HepG2 (cell line): ENCODE results near the gene PIK3R5. TPM values are rescaled to one million over a fixed set of nuclear protein-coding genes. Genes with fewer than 3 reads are reported as not detected.

Experiments
- ATAC-seq: fragments of 200-7000 bp; cut with Tn5 transposase; 3 replicates; pipeline ENCODE4 v1.9.1; 2020; ENCODE audit warnings: mild to moderate bottlenecking, moderate library complexity
- BruUV-seq: library from RNA; stranded (reverse); fragments of 400-500 nt; replicated peaks from 2 replicates; lab custom pipeline; 2021; lab: Mats Ljungman, UMichigan
- CTCF ChIA-PET: fragments of 300-600 bp; formaldehyde crosslinking; extraction: SDS; loops from one replicate; lab custom pipeline; 2021; ENCODE audit warnings: low total read pairs, inconsistent platforms, low intra/inter-chr PET ratio; lab: Yijun Ruan, JAX
- POLR2A ChIA-PET: fragments of 350-600 bp; sonication (Branson Sonifier 250); formaldehyde crosslinking; loops from one replicate; lab custom pipeline; 2020; ENCODE audit warnings: antibody characterized with exemption, inconsistent platforms; lab: Yijun Ruan, JAX
- DNase-seq: peaks from one replicate; pipeline ENCODE4 v3.0.0-alpha.2; 2015; ENCODE audit warnings: low spot score
- FAIRE-seq: peaks from 3 replicates; lab custom pipeline; 2011; peaks lifted over from hg19 to GRCh38; lab: Jason Lieb, UNC
- H2AFZ ChIP-seq: one replicate; pipeline ENCODE4 v1.6.1; 2011; ENCODE audit warnings: low read length, inconsistent platforms
- H3K27ac ChIP-seq: fragments of 300-600 bp; 3 replicates; pipeline ENCODE4 v1.8.0; 2011; ENCODE audit warnings: mixed run types, mild to moderate bottlenecking, mixed read lengths, low read length, inconsistent platforms; ENCODE audit not compliant: insufficient read depth; ENCODE audit errors: extremely low read length
- H3K27me3 ChIP-seq, 2 experiments: fragments of 200-600 bp in 1 of 2; 2 replicates in 1 of 2; 3 replicates in 1 of 2; pipeline versions ENCODE4 v1.6.0 to v1.8.0; 2011; ENCODE audit warnings: low read length in 2 of 2, mild to moderate bottlenecking in 2 of 2, moderate library complexity in 2 of 2, inconsistent platforms in 1 of 2; ENCODE audit not compliant: insufficient read depth in 2 of 2, control insufficient read depth in 1 of 2
- H3K36me3 ChIP-seq, 2 experiments: fragments of 200-600 bp in 1 of 2; replicated peaks in 1 of 2; 2 replicates in 1 of 2; 3 replicates in 1 of 2; pipeline versions ENCODE4 v1.5.1 to v1.8.0; 2011; ENCODE audit warnings: low read length in 2 of 2, inconsistent platforms in 1 of 2; ENCODE audit not compliant: insufficient read depth in 2 of 2, control insufficient read depth in 1 of 2
- H3K4me1 ChIP-seq: 2 replicates; pipeline ENCODE4 v1.5.1; 2012; ENCODE audit warnings: low read length, inconsistent platforms; ENCODE audit not compliant: insufficient read depth
- H3K4me2 ChIP-seq: 2 replicates; pipeline ENCODE4 v1.6.0; 2011; ENCODE audit warnings: low read depth, low read length, inconsistent platforms
- H3K4me3 ChIP-seq, 3 experiments: fragments of 200-600 bp in 1 of 3; sonication (generic), shearing (Covaris generic) in 1 of 3; replicated peaks in 1 of 3; 2 replicates each; pipeline ENCODE4 v1.5.1; 2011 to 2016; ENCODE audit warnings: low read length in 3 of 3, inconsistent platforms in 2 of 3, low read depth in 2 of 3, mild to moderate bottlenecking in 2 of 3, control low read depth in 1 of 3, mixed read lengths in 1 of 3; ENCODE audit not compliant: insufficient read depth in 1 of 3
- H3K79me2 ChIP-seq: one replicate; pipeline ENCODE4 v1.6.1; 2011; ENCODE audit warnings: low read length, inconsistent platforms; ENCODE audit not compliant: insufficient read depth
- H3K9ac ChIP-seq: 2 replicates; pipeline ENCODE4 v1.6.0; 2011; ENCODE audit warnings: mild to moderate bottlenecking, low read depth, low read length, inconsistent platforms; ENCODE audit not compliant: insufficient read depth
- H3K9me3 ChIP-seq: 2 replicates; pipeline ENCODE4 v1.5.1; 2012; ENCODE audit warnings: mild to moderate bottlenecking, low read length
- H4K20me1 ChIP-seq: 2 replicates; pipeline ENCODE4 v1.6.0; 2011; ENCODE audit warnings: inconsistent platforms, mild to moderate bottlenecking, low read length, moderate library complexity; ENCODE audit not compliant: insufficient read depth
- CCAR2 ChIP-seq: fragments of 200-400 bp; formaldehyde crosslinking; optimal IDR thresholded peaks from 2 replicates; pipeline ENCODE3; 2018; ENCODE audit warnings: low read depth, mild to moderate bottlenecking, low read length, moderate library complexity
- DMAP1 ChIP-seq: IDR thresholded peaks from 2 replicates; pipeline ENCODE4 v1.6.1; 2016
- GABPA ChIP-seq, 2 experiments: IDR thresholded peaks; 2 replicates each; pipeline ENCODE4 v1.6.1; 2011 to 2016; ENCODE audit warnings: low read depth in 2 of 2, low read length in 1 of 2, missing biosample characterization in 1 of 2, missing genetic modification characterization in 1 of 2
- KLF13 ChIP-seq: sonication (generic); formaldehyde crosslinking; IDR thresholded peaks from 2 replicates; pipeline ENCODE4 v1.4.0; 2020; ENCODE audit warnings: mild to moderate bottlenecking, missing genetic modification reagents
- MTA3 ChIP-seq: sonication (generic); formaldehyde crosslinking; IDR thresholded peaks from 2 replicates; pipeline ENCODE4 v1.4.0; 2020; ENCODE audit warnings: missing genetic modification reagents
- NFATC3 ChIP-seq: sonication (generic); formaldehyde crosslinking; IDR thresholded peaks from 2 replicates; pipeline ENCODE4 v1.5.1; 2020; ENCODE audit warnings: mild to moderate bottlenecking, missing genetic modification reagents
- PHB2 ChIP-seq: fragments of 450-650 bp; IDR thresholded peaks from 2 replicates; pipeline ENCODE4 v1.6.1; 2018; ENCODE audit not compliant: partially characterized antibody
- PHF20 ChIP-seq: sonication (generic); formaldehyde crosslinking; IDR thresholded peaks from 2 replicates; pipeline ENCODE4 v1.5.0; 2020; ENCODE audit warnings: mild to moderate bottlenecking, missing genetic modification reagents
- PITX1 ChIP-seq: sonication (generic); formaldehyde crosslinking; IDR thresholded peaks from 2 replicates; pipeline ENCODE4 v1.5.1; 2020; ENCODE audit warnings: mild to moderate bottlenecking, missing genetic modification reagents
- RNF219 ChIP-seq: sonication (generic); formaldehyde crosslinking; IDR thresholded peaks from 2 replicates; pipeline ENCODE4 v1.5.0; 2020; ENCODE audit warnings: mild to moderate bottlenecking, missing genetic modification reagents
- RXRB ChIP-seq: IDR thresholded peaks from 2 replicates; pipeline ENCODE4 v1.6.1; 2016; ENCODE audit warnings: borderline replicate concordance, missing genetic modification reagents, missing compliant biosample characterization
- SP5 ChIP-seq: IDR thresholded peaks from 2 replicates; pipeline ENCODE4 v1.6.1; 2016; ENCODE audit warnings: low read depth, borderline replicate concordance
- ZBTB44 ChIP-seq: sonication (generic); formaldehyde crosslinking; IDR thresholded peaks from 2 replicates; pipeline ENCODE4 v1.4.0; 2020; ENCODE audit warnings: missing genetic modification reagents
- ZNF160 ChIP-seq: sonication (generic); formaldehyde crosslinking; IDR thresholded peaks from 2 replicates; pipeline ENCODE4 v1.8.0; 2022; ENCODE audit warnings: mild to moderate bottlenecking, inconsistent platforms, missing genetic modification reagents
- ZNF274 ChIP-seq: sonication (generic); formaldehyde crosslinking; IDR thresholded peaks from 2 replicates; pipeline ENCODE4 v1.5.1; 2020; ENCODE audit warnings: mild to moderate bottlenecking, missing genetic modification reagents
- ZNF34 ChIP-seq: sonication (generic); formaldehyde crosslinking; IDR thresholded peaks from 2 replicates; pipeline ENCODE4 v1.4.0; 2020; ENCODE audit warnings: mild to moderate bottlenecking, missing genetic modification reagents, borderline replicate concordance
- ZNF367 ChIP-seq: sonication (generic); formaldehyde crosslinking; IDR thresholded peaks from 2 replicates; pipeline ENCODE4 v1.4.0; 2020; ENCODE audit warnings: missing genetic modification reagents, borderline replicate concordance
- ZNF644 ChIP-seq: IDR thresholded peaks from 2 replicates; pipeline ENCODE4 v1.6.1; 2016; ENCODE audit warnings: low read depth
- WGBS: methylation state at CpG from one replicate; pipeline ENCODE4 v1.1.6; 2017; ENCODE audit warnings: low lambda C conversion rate; 5-methylcytosine and 5-hydroxymethylcytosine counted together
- in situ Hi-C: cut with HindIII; loops from 2 replicates; pipeline ENCODE4 v1.10.0; 2017; ENCODE audit warnings: low pct_unique_long_range_greater_than_20kb; ENCODE audit not compliant: extremely low pct_ligation_motif_present
- intact Hi-C: fragments of 100-400 bp; cut with micrococcal nuclease; formaldehyde crosslinking; loops from one replicate; pipeline ENCODE4 v1.10.0; 2022; ENCODE audit not compliant: unreplicated experiment
- polyA plus RNA-seq, 8 experiments: library from polyadenylated mRNA; depleted of rRNA in 3 of 8; stranded (reverse) in 7 of 8; unstranded in 1 of 8; fragments of >200 nt; fragmentation: Illumina TruSeq in 4 of 8; extraction: Trizol in 4 of 8; gene quantifications; 2 replicates each; pipeline versions ENCODE4 v1.2.1 to v1.2.3, GENCODE V29; 2011 to 2016; ENCODE audit warnings: low read depth in 4 of 8, missing spikeins in 1 of 8, mixed read lengths in 1 of 8; ENCODE audit not compliant: insufficient read depth in 1 of 8
- total RNA-seq, 5 experiments: library from RNA; depleted of rRNA; stranded (reverse); fragments of >200 nt; fragmentation: Illumina TruSeq; extraction: Trizol; gene quantifications; 2 replicates each; pipeline ENCODE4 v1.2.3, GENCODE V29; 2016; ENCODE audit warnings: low read depth in 1 of 5
- TF ChIP-seq, protein P1 (sequence below): sonication (generic); formaldehyde crosslinking; IDR thresholded peaks from 2 replicates; pipeline ENCODE4 v1.4.0; 2020; ENCODE audit warnings: missing genetic modification reagents; ENCODE audit errors: not compliant biosample characterization
- TF ChIP-seq, protein P2 (sequence below): conservative IDR thresholded peaks from 2 replicates; pipeline ENCODE4 v1.6.1; 2018; ENCODE audit warnings: missing genetic modification reagents

Gene PIK3R5
- total and polyA plus RNA-seq, 2 of the 13 experiments (the other 11 are each of a cell fraction or from before 2014, with no cell fraction given) = not detected

DNA sequence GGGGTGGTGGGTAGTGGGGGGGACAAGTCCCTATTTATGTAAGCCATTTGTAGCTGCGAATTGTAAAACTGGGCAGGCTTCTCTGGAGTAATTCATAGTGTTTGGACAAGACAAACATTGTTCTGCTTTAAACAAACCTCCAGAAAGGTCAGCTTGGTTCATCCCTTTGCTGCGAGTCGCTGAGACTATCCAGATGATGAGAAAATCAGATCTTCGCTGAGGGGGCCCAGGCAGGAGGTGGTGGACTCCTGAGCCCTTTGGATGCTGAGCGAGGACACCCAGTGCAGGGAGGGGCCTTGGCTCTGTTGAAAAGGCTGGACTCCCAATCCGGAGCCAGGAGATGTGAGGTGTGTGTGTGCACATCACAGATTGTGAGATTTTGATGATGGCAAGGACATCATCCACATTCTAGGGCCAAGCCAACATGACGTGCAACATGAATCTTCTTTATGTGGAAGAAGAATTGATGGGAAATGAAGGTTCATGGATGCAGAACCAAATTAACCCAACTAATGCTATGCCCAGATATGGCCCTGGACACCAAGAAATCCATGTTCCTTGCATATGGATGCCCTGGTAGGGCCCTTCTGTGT lies 40.8 kb upstream of the PIK3R5 start:
- no peak for TF ChIP-seq ZNF160 (CRISPR knock-in tag)
- TF ChIP-seq DMAP1 = no peak
- TF ChIP-seq PHF20 = no peak
- TF ChIP-seq ZNF367 (CRISPR knock-in tag) = no peak
- no peak for TF ChIP-seq NFATC3 (CRISPR knock-in tag)
- TF ChIP-seq ZBTB44 (CRISPR knock-in tag) = no peak
- TF ChIP-seq MTA3 (CRISPR knock-in tag) = no peak
- TF ChIP-seq SP5 = no peak
- no peak for TF ChIP-seq RXRB (CRISPR knock-in tag)
- TF ChIP-seq, protein P1, sequence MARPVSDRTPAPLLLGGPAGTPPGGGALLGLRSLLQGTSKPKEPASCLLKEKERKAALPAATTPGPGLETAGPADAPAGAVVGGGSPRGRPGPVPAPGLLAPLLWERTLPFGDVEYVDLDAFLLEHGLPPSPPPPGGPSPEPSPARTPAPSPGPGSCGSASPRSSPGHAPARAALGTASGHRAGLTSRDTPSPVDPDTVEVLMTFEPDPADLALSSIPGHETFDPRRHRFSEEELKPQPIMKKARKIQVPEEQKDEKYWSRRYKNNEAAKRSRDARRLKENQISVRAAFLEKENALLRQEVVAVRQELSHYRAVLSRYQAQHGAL (CRISPR knock-in tag) = no peak
- no peak for TF ChIP-seq RNF219 (CRISPR knock-in tag)
- no peak for TF ChIP-seq ZNF34 (CRISPR knock-in tag)
- no peak for TF ChIP-seq PHB2
- TF ChIP-seq ZNF274 = no peak
- no peak for TF ChIP-seq ZNF644 (CRISPR knock-in tag)
- TF ChIP-seq GABPA (IDR thresholded peaks at IDR 0.05; ENCODE audit: low read depth, low read length) = no peak
- TF ChIP-seq GABPA (CRISPR knock-in tag; IDR thresholded peaks at IDR 0.05; ENCODE audit: low read depth) = no peak
- no peak for TF ChIP-seq CCAR2
- no peak for TF ChIP-seq PITX1 (CRISPR knock-in tag)
- TF ChIP-seq, protein P2, sequence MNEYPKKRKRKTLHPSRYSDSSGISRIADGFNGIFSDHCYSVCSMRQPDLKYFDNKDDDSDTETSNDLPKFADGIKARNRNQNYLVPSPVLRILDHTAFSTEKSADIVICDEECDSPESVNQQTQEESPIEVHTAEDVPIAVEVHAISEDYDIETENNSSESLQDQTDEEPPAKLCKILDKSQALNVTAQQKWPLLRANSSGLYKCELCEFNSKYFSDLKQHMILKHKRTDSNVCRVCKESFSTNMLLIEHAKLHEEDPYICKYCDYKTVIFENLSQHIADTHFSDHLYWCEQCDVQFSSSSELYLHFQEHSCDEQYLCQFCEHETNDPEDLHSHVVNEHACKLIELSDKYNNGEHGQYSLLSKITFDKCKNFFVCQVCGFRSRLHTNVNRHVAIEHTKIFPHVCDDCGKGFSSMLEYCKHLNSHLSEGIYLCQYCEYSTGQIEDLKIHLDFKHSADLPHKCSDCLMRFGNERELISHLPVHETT = no peak
- no peak for TF ChIP-seq KLF13
- H3K9me3 ChIP-seq = no peaks in the 10 kb centered on the region
- POLR2A ChIA-PET = no interaction called here
- H3K79me2 ChIP-seq = no peaks in the 10 kb centered on the region
- H3K4me1 ChIP-seq = no peaks in the 10 kb centered on the region
- H3K27me3 ChIP-seq = peaks cover 11 to 57% of the 10 kb centered on the region in 2 experiments; a peak in 4 of 5 replicates
- FAIRE-seq = no peak
- no peak overlapping the region for H3K9ac ChIP-seq
- in situ Hi-C loops (no loop called here), intact Hi-C loops (no loop called here)
- no peaks in the 10 kb centered on the region for H3K36me3 ChIP-seq
- WGBS = 7% methylated on average over 6 of the region's 7 CpGs
- CTCF ChIA-PET = no interaction called here
- no peak for DNase-seq
- no peak overlapping the region for H3K4me2 ChIP-seq
- BruUV-seq = no TSS peak
- H2AFZ ChIP-seq = no peak overlapping the region
- ATAC-seq = peak; percentile 32; the same call in 1 of the 3 replicates
- no peaks in the 10 kb centered on the region for H4K20me1 ChIP-seq
- no peak overlapping the region for H3K27ac ChIP-seq
- no peak overlapping the region for H3K4me3 ChIP-seq
